ENCODE measurements around the gene CDK19.
"Not testable (repeated sequence)": the region's sequence is repeated elsewhere in the genome, so short reads cannot be mapped to it uniquely, and the experiment has no call there.

Gene CDK19

GRCh38 chr6:110755411-110755834 lies 59.8 kb downstream of the CDK19 start:
- no peak for DNase-seq

- DNase-seq, result not testable (repeated sequence)
Observed at GRCh38 chr6:110753936-110754668, 61.2 kb downstream of the CDK19 start.

GRCh38 chr6:110748453-110748852 lies 66.8 kb downstream of the CDK19 start:
- DNase-seq, result no peak

GRCh38 chr6:110746680-110747079 lies 68.6 kb downstream of the CDK19 start:
- DNase-seq, result no peak

GRCh38 chr6:110744991-110745390 lies 70.3 kb downstream of the CDK19 start:
- DNase-seq, result no peak

GRCh38 chr6:110742552-110742951 lies 72.7 kb downstream of the CDK19 start:
- not testable (repeated sequence) for DNase-seq

GRCh38 chr6:110741517-110741916 lies 73.8 kb downstream of the CDK19 start:
- no peak for DNase-seq

- peak; percentile 82 for DNase-seq
Observed at GRCh38 chr6:110738899-110739365, 76.3 kb downstream of the CDK19 start.

GRCh38 chr6:110735666-110736065 lies 79.6 kb downstream of the CDK19 start:
- no peak for DNase-seq

GRCh38 chr6:110731898-110732297 lies 83.4 kb downstream of the CDK19 start:
- DNase-seq, result no peak

GRCh38 chr6:110731196-110731595 lies 84.1 kb downstream of the CDK19 start:
- no peak for DNase-seq

GRCh38 chr6:110728501-110728900 lies 86.8 kb downstream of the CDK19 start:
- no peak for DNase-seq

GRCh38 chr6:110723017-110723416 lies 92.3 kb downstream of the CDK19 start:
- no peak for DNase-seq

- no peak for DNase-seq
Observed at GRCh38 chr6:110720066-110720465, 95.2 kb downstream of the CDK19 start.

- not testable (repeated sequence) for DNase-seq
Observed at GRCh38 chr6:110719601-110720000, 95.7 kb downstream of the CDK19 start.

GRCh38 chr6:110714143-110714542 lies 101.1 kb downstream of the CDK19 start:
- DNase-seq, result no peak

GRCh38 chr6:110712238-110712637 lies 103.0 kb downstream of the CDK19 start:
- no peak for DNase-seq

GRCh38 chr6:110710115-110710514 lies 105.2 kb downstream of the CDK19 start:
- DNase-seq, result no peak

GRCh38 chr6:110708295-110708950 lies 106.8 kb downstream of the CDK19 start:
- no peak for DNase-seq

- no peak for DNase-seq
Observed at GRCh38 chr6:110705543-110705942, 109.7 kb downstream of the CDK19 start.

- DNase-seq, result no peak
Observed at GRCh38 chr6:110703906-110704594, 111.2 kb downstream of the CDK19 start.

- no peak for DNase-seq
Observed at GRCh38 chr6:110703010-110703905, 112.0 kb downstream of the CDK19 start.

GRCh38 chr6:110699780-110700179 lies 115.5 kb downstream of the CDK19 start:
- no peak for DNase-seq

Data from GF-D8 (cell line).